Smooth muscle cell of the coronary artery (primary cell): Measurements from ENCODE around the gene L3HYPDH. TPM values are rescaled to one million over a fixed set of nuclear protein-coding genes. Genes with fewer than 3 reads are reported as not detected.

Experiments
- total RNA-seq: library from RNA; depleted of rRNA; stranded (reverse); fragments of >200 nt; gene quantifications from 2 replicates; pipeline ENCODE4 v1.2.3, GENCODE V29; 2014; ENCODE audit warnings: low replicate concordance

L3HYPDH gene
- total RNA-seq = 24.2 and 79.6 TPM in 2 replicates

GRCh38 chr14:59483819-59484638 lies at the start of gene L3HYPDH, which contains the start of gene JKAMP:
Gene L3HYPDH, minus strand, starts transcription at chr14:59484408. Its CDS starts 92 bp downstream, at chr14:59484316.
Gene JKAMP, plus strand, starts transcription at chr14:59484517. Its CDS starts 73 bp downstream, at chr14:59484590.

GRCh38 chr14:59465316-59466135 lies 18.7 kb downstream of the L3HYPDH start, which contains the start of gene GPR135:
Gene GPR135, minus strand, starts transcription at chr14:59465380. Its CDS starts 154 bp downstream, at chr14:59465226.

Other genes starting within 250 kb of the L3HYPDH start
- gene GPR135, start 19.0 kb downstream of the L3HYPDH start, total RNA-seq = 0.82 and 2.6 TPM in 2 replicates
- 44.0 and 62.5 TPM in 2 replicates for gene JKAMP, start 109 bp upstream of the L3HYPDH start, total RNA-seq
- gene CCDC175, start 92.4 kb upstream of the L3HYPDH start, total RNA-seq = not detected in 2 replicates